Left hindlimb (tissue), 1 donor: ENCODE data around the gene NNMT.
A peak's percentile ranks its signal among the peaks of the same experiment; 100 is the strongest.

Source experiments
- DNase-seq: peaks from one replicate; pipeline ENCODE4 v3.0.0-alpha.2; 2018

NNMT gene

GRCh38 chr11:114295676-114296604, at the start of gene NNMT:
Gene NNMT, plus strand, starts transcription at chr11:114296399. Its CDS starts 158 bp downstream, at chr11:114296557.
- DNase-seq = peak; percentile 77

GRCh38 chr11:114247070-114247789, 49.0 kb upstream of the NNMT start:
- no peak for DNase-seq

- no peak for DNase-seq
Observed at GRCh38 chr11:114250180-114250579, 46.0 kb upstream of the NNMT start.

- DNase-seq = no peak
Observed at GRCh38 chr11:114250993-114251814, 45.0 kb upstream of the NNMT start.

GRCh38 chr11:114251815-114252337, 44.3 kb upstream of the NNMT start:
- DNase-seq = no peak

- DNase-seq = no peak
Observed at GRCh38 chr11:114252767-114253166, 43.4 kb upstream of the NNMT start.

GRCh38 chr11:114253771-114254170, 42.4 kb upstream of the NNMT start:
- DNase-seq = no peak

- DNase-seq = no peak
Observed at GRCh38 chr11:114254571-114255146, 41.5 kb upstream of the NNMT start.

- no peak for DNase-seq
Observed at GRCh38 chr11:114255289-114255688, 40.9 kb upstream of the NNMT start.

GRCh38 chr11:114256176-114256966, 39.8 kb upstream of the NNMT start:
- no peak for DNase-seq

GRCh38 chr11:114256967-114257286, 39.3 kb upstream of the NNMT start:
- DNase-seq = no peak

- no peak for DNase-seq
Observed at GRCh38 chr11:114257621-114258558, 38.3 kb upstream of the NNMT start.

GRCh38 chr11:114258696-114259095, 37.5 kb upstream of the NNMT start:
- no peak for DNase-seq

- no peak for DNase-seq
Observed at GRCh38 chr11:114259124-114259526, 37.1 kb upstream of the NNMT start.

GRCh38 chr11:114259551-114259983, 36.6 kb upstream of the NNMT start:
- DNase-seq = no peak

GRCh38 chr11:114260077-114260476, 36.1 kb upstream of the NNMT start:
- no peak for DNase-seq

GRCh38 chr11:114260483-114260882, 35.7 kb upstream of the NNMT start:
- no peak for DNase-seq

- no peak for DNase-seq
Observed at GRCh38 chr11:114261791-114262190, 34.4 kb upstream of the NNMT start.

GRCh38 chr11:114262681-114263512, 33.3 kb upstream of the NNMT start:
- no peak for DNase-seq
